Mucosa of descending colon (tissue), 3 donors: ENCODE results near the gene ALG11. TPM values are rescaled to one million over a fixed set of nuclear protein-coding genes. Genes with fewer than 3 reads are reported as not detected.

Source experiments
- ATAC-seq: fragments of 200-7000 bp; cut with Tn5 transposase; one replicate; pipeline ENCODE4 v1.9.1; 2020; ENCODE audit warnings: mild to moderate bottlenecking, moderate library complexity
- DNase-seq, 3 donors: peaks; one replicate each; pipeline ENCODE4 v3.0.0-alpha.2; 2020
- H3K36me3 ChIP-seq: fragments of 200-600 bp; one replicate; pipeline ENCODE4 v1.8.0; 2021; ENCODE audit warnings: low read depth, mild to moderate bottlenecking
- H3K4me1 ChIP-seq: fragments of 200-600 bp; one replicate; pipeline ENCODE4 v1.8.0; 2021; ENCODE audit warnings: low read depth, mild to moderate bottlenecking
- H3K4me3 ChIP-seq: fragments of 200-600 bp; one replicate; pipeline ENCODE4 v1.8.0; 2021; ENCODE audit warnings: mild to moderate bottlenecking
- H3K9me3 ChIP-seq: fragments of 200-600 bp; one replicate; pipeline ENCODE4 v1.8.0; 2021; ENCODE audit warnings: mild to moderate bottlenecking
- CTCF ChIP-seq: fragments of 200-600 bp; IDR thresholded peaks from one replicate; pipeline ENCODE4 v1.8.0; 2022; ENCODE audit warnings: antibody characterized with exemption, mild to moderate bottlenecking
- intact Hi-C, 2 donors: fragments of 100-400 bp; cut with DNase I in 1 of 2; cut with micrococcal nuclease in 1 of 2; formaldehyde crosslinking; loops; one replicate each; pipeline versions ENCODE4 v1.11.0 to v1.11.1; 2022; cut with DNase I, micrococcal nuclease
- total RNA-seq, 3 donors: library from RNA; stranded (reverse); fragmentation: NEBNext Ultra II Directional in 2 of 3; extraction: Animal tissue kit (Norgen Biotek cat#: 25700) in 2 of 3; gene quantifications; one replicate each; pipeline versions ENCODE4 v1.2.1 to v1.2.4, GENCODE V29; 2021 to 2023
- donor health status: DM: no; HTN: no; CAD: no; lungs with moderate emphysema.
- donor health status: DM: no; HTN: no; CAD: no.
- donor health status: DM: no; HTN: yes; CAD: no.

ALG11 gene
- total RNA-seq, 3 donors from 2014 or later, result 34.3 to 43.3 (median 38.6) TPM

- ATAC-seq (no peak), DNase-seq (no peak)
- Histone ChIP-seq H3K9me3 (no peaks in the 10 kb centered on the region), H3K4me1 (peaks cover 3% of the 10 kb centered on the region), H3K36me3 (peaks cover 3% of the 10 kb centered on the region), H3K4me3 (no peak overlapping the region)
- intact Hi-C loops, result no loop called here
- no peak for TF ChIP-seq CTCF
These were observed 40.4 kb upstream of the ALG11 start for GRCh38 chr13:51971520-51972426.

- no peaks in the 10 kb centered on the region for H3K36me3 ChIP-seq
- peaks cover 3% of the 10 kb centered on the region for H3K4me1 ChIP-seq
- no peaks in the 10 kb centered on the region for H3K9me3 ChIP-seq
- TF ChIP-seq CTCF, result no peak
- no peak overlapping the region for H3K4me3 ChIP-seq
- DNase-seq (no peak), ATAC-seq (no peak)
- intact Hi-C loops, result no loop called here
These were observed 37.7 kb upstream of the ALG11 start for GRCh38 chr13:51974482-51974881.

GRCh38 chr13:51976423-51976822 lies 35.8 kb upstream of the ALG11 start:
- intact Hi-C loops, result no loop called here
- Histone ChIP-seq H3K4me1 (no peaks in the 10 kb centered on the region), H3K9me3 (no peaks in the 10 kb centered on the region), H3K36me3 (no peaks in the 10 kb centered on the region), H3K4me3 (no peak overlapping the region)
- ATAC-seq, result no peak
- TF ChIP-seq CTCF, result no peak
- DNase-seq, result no peak

- intact Hi-C loops, result no loop called here
These were observed 35.3 kb upstream of the ALG11 start for GRCh38 chr13:51976890-51977289.

GRCh38 chr13:51977625-51978024 lies 34.6 kb upstream of the ALG11 start:
- intact Hi-C loops, result no loop called here
- no peak for TF ChIP-seq CTCF
- DNase-seq (no peak), ATAC-seq (no peak)
- H3K36me3 ChIP-seq, result no peaks in the 10 kb centered on the region
- no peaks in the 10 kb centered on the region for H3K9me3 ChIP-seq
- no peak overlapping the region for H3K4me3 ChIP-seq
- H3K4me1 ChIP-seq, result no peaks in the 10 kb centered on the region

More at GRCh38 chr13:51976890-51977289, 35.3 kb upstream of the ALG11 start:
- DNase-seq (no peak), ATAC-seq (no peak)
- Histone ChIP-seq H3K4me3 (no peak overlapping the region), H3K9me3 (no peaks in the 10 kb centered on the region), H3K4me1 (no peaks in the 10 kb centered on the region), H3K36me3 (no peaks in the 10 kb centered on the region)
- TF ChIP-seq CTCF, result no peak
